DMS153 (cell line): ENCODE results near the gene SCUBE3.

Experiments
- DNase-seq: peaks from one replicate; lab custom pipeline; 2025; lab: John Stamatoyannopoulos, UW

The SCUBE3 gene

DNA sequence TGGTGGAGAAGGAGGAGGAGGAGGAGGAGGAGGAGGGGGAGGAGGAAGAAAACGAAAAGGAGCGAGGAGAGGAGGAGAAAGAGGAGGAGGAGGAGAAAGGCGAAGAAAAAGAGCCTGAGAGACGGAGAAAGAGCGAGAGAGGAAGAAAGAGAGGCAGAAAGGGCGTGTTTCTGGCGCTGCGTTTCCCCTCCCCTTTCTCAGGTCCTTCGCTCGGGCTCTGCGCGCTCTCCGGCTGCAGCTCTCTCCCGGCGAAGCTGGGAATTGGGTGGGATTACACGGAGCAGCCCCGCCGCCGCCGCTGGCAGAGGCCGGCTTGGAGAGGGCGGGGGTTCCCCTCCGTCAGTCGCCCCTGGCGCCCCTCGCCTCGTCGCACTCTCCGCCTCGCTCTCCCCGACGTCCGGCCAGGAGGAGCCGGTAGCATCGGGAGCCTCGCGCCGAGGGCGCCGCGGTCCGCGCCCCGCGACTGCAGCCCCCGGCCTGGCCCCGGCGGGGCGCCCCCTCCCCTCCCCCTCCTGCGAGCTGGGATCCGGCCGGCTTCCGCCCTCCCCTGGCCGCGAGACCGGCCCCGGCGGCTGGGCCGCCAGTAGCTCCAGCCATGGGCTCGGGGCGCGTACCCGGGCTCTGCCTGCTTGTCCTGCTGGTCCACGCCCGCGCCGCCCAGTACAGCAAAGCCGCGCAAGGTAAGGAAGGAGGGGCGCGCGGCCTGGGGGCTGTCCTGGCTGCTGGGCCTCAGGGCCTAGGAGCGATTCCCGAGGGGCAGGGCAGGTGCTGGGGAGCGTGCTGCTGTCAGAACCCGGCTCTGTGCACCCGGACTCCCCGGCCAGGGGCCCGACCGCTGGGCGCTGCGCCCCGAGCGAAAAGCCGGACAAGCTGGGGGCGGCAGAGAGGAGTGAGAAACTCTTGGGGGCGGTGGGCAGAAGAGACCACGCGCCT is at the start of gene SCUBE3:
Gene SCUBE3, plus strand, starts transcription at position 133 of the 933 bp plus-strand sequence. Its CDS starts 463 bp downstream, at position 596.
- DNase-seq = peak; percentile 20

DNA sequence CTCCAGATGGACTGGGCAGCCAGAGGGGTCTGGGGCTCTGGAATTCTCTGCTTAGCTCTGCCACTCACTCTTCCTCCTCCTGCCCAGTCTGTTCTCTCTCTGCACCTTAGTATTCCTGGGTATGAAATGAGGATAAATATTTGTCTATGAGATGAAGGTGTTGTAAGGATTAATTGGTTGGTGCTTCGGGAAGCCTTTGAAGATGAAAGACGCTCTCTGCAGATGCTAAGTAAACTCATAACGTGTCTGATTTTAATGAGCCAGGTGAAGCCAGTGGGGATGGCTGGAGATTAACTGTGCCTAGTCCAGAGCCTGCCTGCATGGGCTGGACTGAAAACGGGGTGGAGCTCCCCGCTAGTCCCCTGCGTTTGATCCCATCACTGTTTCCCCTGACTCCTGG is 49.5 kb upstream of the SCUBE3 start:
- no peak for DNase-seq

DNA sequence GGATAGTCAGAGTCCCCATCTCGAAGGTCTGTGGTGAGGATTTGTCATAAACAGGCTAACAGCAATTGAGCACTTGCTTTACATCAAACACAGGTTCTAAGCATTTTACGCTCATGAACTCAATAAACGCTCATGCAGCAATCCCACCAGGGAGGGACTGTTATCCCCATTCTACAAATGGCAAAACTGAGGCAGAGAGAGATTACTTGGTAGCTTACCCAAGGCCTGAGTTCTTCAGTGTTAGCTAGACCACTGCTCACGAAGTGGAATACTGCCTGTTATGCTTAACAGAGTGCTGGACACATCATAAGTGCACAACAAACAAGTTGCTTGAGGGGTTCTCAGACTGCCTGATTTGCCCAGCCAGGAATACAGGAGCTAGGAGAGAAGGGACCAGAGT is 48.9 kb upstream of the SCUBE3 start:
- no peak for DNase-seq

DNA sequence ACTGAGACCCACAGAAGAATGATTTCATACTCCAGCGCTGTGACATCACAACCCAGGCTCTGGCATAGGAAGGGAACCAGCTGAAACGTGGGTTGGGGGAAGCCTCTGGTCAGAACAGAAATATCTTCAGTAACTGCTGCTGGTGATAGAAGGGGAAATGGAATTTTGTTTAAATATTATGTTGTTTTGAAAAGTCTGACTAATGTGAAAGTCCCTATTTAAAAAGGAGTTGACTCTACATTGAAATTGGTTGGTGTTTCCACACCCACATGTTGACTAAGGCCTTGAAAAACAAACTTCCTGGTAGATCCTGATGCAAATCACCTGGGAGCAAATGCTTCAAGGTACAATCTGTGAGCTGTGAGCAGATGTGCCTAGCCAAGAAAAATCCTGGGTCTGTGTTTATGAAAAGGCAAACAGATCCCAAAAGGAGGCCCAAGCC is 48.1 kb upstream of the SCUBE3 start:
- DNase-seq = peak; percentile 86

- no peak for DNase-seq
Measured at GRCh38 chr6:35166116-35166515, 47.6 kb upstream of the SCUBE3 start.

GRCh38 chr6:35166520-35166919 is 47.2 kb upstream of the SCUBE3 start:
- DNase-seq = peak; percentile 81

DNA sequence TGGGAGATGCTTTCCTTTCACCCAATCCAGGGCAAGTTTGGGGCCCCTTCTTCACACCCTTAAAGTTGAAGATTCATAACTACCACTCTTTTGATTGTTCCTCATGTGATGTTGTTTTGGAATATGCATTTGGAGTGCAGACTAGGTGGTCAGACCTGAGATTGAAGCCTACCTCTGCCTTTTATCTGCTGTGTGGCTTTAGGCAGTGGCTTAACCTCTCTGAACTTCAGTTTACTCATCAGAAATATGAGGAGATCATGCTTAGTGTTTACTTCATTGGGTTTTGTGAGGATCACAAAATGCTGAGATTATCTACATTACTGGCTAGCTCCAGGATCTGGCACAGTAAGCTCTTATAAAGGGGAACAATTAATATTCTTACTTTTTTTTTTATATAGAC is 46.3 kb upstream of the SCUBE3 start:
- no peak for DNase-seq

GRCh38 chr6:35168461-35168861 is 45.3 kb upstream of the SCUBE3 start:
- no peak for DNase-seq

DNA sequence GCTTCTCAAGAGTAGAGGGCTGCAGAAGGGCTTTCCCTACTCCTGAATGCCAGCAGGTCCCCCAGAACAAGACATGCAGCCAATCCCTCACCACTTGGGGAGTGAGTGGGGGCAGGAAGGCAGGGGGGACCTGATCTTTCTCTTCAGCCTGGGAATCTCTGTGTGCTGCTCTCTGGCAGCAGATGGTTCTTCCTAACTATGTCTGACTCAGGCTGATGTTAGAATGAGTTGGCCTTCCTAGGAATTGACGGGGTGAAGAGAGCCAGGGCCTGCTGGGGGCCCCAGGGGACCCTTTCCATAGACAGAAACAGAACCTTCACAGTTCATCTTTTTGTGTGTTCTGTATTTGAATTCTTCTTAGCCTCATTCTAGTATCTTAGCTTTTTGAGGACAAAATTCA is 43.6 kb upstream of the SCUBE3 start:
- no peak for DNase-seq

DNA sequence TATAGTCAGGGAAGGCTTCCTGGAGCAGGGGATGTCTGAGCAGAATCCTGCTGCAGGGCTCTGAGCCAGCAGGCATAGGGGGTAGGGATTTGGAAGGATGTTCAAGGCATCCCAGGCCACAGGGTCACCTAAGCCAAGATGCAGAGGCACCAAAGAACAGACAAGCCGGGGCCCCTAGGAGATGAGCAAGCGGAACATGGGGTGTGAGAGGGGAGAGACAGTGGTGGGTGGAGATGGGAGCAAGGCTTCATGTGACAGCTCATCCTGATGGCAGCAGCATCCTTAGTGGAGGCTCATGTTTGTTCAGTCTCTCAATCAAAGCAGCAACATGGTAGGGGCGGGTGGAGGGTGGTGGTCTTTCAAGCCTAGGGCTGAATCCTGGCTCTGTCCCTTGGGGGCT is 42.9 kb upstream of the SCUBE3 start:
- no peak for DNase-seq

DNA sequence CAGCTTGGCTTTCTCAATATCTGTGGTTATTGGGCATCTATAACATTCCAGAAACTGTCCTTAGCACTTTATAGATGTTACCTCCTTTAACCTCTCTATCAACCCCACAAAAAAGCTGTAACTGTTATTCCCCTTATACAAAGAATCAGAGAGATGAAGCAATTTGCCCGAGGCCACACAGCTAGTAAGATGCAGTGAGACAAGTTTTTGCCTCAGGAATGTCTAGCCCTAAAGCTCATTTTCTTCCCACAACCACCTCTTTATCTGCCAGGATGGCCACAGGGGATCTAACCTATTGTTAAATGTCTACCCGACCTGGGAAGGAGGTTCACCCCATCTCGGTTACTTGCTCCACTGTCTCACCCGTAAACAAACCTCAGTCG is 40.7 kb upstream of the SCUBE3 start:
- no peak for DNase-seq

DNA sequence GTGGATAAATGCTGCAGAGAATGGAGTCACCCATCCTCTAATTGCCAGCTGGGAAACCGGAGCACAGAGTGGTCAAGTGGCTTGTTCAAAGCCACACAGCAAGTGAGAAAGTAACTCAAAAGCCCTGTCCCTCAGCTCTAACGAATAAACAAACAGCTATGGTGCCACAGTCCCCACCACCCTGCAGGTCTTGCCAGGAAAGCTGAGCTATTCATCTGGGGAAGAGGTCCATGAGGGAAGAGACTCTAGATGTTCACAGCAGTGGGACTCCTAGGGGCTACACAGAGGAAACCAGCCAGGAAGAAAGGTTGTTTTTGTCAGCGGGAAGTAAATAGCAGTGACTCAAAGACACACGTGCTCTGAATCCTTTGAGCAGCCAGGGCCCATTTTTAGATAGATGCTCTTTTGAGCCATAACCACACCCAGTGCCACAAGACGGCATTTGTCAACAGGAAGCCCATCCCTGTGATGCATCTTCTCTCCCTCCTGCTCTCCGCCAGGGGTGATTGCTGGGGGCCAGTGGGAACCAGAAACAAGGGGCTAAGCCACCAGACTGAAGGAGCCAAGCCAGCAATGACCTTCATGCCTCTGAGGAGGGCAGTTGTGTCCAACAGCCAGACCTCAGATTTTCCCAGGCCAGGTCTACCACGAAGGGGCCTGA is 40.2 kb upstream of the SCUBE3 start:
- DNase-seq = no peak

- no peak for DNase-seq
Measured at GRCh38 chr6:35174088-35174434, 39.7 kb upstream of the SCUBE3 start.

DNA sequence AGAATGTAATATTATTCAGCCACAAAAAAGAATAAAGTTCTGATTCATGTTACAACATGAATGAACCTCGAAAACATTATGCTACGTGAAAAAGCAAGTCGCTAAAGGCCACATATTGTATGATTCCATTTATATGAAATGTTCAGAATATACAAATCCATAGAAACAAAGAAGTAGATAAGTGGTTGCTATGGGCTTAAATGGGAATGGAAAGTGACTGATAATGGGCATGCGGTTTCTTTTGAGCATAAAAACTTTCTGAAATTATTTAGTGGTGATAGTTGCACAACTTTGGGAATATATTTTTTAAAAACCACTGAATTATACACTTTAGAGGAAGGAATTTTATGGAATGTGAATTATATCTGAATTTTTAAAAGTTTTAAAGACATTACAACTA is 39.3 kb upstream of the SCUBE3 start:
- no peak for DNase-seq

GRCh38 chr6:35176301-35177024 is 37.3 kb upstream of the SCUBE3 start:
- no peak for DNase-seq

GRCh38 chr6:35177157-35177556 is 36.6 kb upstream of the SCUBE3 start:
- no peak for DNase-seq

GRCh38 chr6:35177596-35177995 is 36.2 kb upstream of the SCUBE3 start:
- no peak for DNase-seq

DNA sequence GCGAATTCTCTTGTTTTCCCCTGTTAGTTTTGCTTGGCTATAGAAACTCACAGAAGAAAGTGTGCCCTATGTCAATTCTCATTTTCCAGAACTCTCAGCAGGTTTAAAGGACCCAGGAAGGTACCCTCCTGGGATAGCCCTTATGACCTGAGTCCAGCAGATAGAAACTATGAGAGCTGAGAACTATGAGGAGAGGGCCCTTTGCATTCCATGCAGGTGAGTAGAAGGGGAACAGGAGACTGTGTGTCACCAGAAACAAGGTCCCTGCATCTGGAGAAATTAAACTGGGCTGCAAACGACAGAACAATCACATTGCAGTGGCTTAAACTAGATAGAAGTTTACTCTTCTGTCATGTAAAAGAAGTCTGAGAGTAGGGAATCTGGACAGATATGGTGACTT is 35.7 kb upstream of the SCUBE3 start:
- DNase-seq = no peak

- no peak for DNase-seq
Measured at GRCh38 chr6:35178932-35179832, 34.6 kb upstream of the SCUBE3 start.

GRCh38 chr6:35179901-35180535 is 33.7 kb upstream of the SCUBE3 start:
- no peak for DNase-seq

GRCh38 chr6:35181308-35181932 is 32.3 kb upstream of the SCUBE3 start:
- no peak for DNase-seq
